GM12878 (cell line): Measurements from ENCODE around the gene NCAM1. TPM values are rescaled to one million over a fixed set of nuclear protein-coding genes. Genes with fewer than 3 reads are reported as not detected.

ENCODE experiments used
- ATAC-seq: fragments of 200-7000 bp; cut with Tn5 transposase; 3 replicates; pipeline ENCODE4 v1.9.1; 2020; ENCODE audit warnings: mild to moderate bottlenecking, moderate library complexity
- BruUV-seq: library from RNA; stranded (reverse); fragments of 400-500 nt; replicated peaks from 2 replicates; lab custom pipeline; 2021; lab: Mats Ljungman, UMichigan
- CTCF ChIA-PET: fragments of 300-600 bp; sonication (Branson Sonifier 250); formaldehyde crosslinking; extraction: SDS; loops from one replicate; lab custom pipeline; 2021; ENCODE audit warnings: inconsistent platforms; lab: Yijun Ruan, JAX
- POLR2A ChIA-PET: fragments of 350-600 bp; formaldehyde crosslinking; extraction: SDS; loops from one replicate; lab custom pipeline; 2021; ENCODE audit warnings: inconsistent platforms; lab: Charles Lee
- RAD21 ChIA-PET: fragments of 300-600 bp; sonication (Branson Sonifier 250); formaldehyde crosslinking; loops from one replicate; lab custom pipeline; 2023; ENCODE audit warnings: antibody characterized with exemption; ENCODE audit not compliant: unreplicated experiment; lab: Charles Lee
- SMC1A ChIA-PET: fragments of 300-600 bp; sonication (Branson Sonifier 250); formaldehyde crosslinking; loops from one replicate; lab custom pipeline; 2023; ENCODE audit not compliant: unreplicated experiment, uncharacterized antibody; lab: Charles Lee
- DNase-seq: peaks from one replicate; pipeline ENCODE4 v3.0.0-alpha.2; 2011; ENCODE audit warnings: low read depth, low spot score
- FAIRE-seq: peaks from 3 replicates; lab custom pipeline; 2011; peaks lifted over from hg19 to GRCh38; lab: Jason Lieb, UNC
- H2AFZ ChIP-seq: 2 replicates; pipeline ENCODE4 v1.6.0; 2011; ENCODE audit warnings: low read depth, low read length, control low read depth; ENCODE audit not compliant: control insufficient read depth
- H3K27ac ChIP-seq: 2 replicates; pipeline ENCODE4 v1.5.1; 2011; ENCODE audit warnings: control low read depth; ENCODE audit not compliant: control insufficient read depth, insufficient read depth
- H3K27me3 ChIP-seq, 2 experiments: replicated peaks in 1 of 2; 2 replicates each; pipeline versions ENCODE4 v1.6.0 to v1.6.1; 2011; ENCODE audit warnings: low read length in 1 of 2; ENCODE audit not compliant: control insufficient read depth in 2 of 2, insufficient read depth in 2 of 2
- H3K36me3 ChIP-seq, 2 experiments: 2 replicates each; pipeline ENCODE4 v1.5.1; 2011; ENCODE audit warnings: low read length in 1 of 2; ENCODE audit not compliant: control insufficient read depth in 2 of 2, insufficient read depth in 2 of 2
- H3K4me1 ChIP-seq: 2 replicates; pipeline ENCODE4 v1.6.1; 2011; ENCODE audit warnings: mild to moderate bottlenecking, low read length, moderate library complexity, mixed read lengths; ENCODE audit not compliant: control insufficient read depth, insufficient read depth
- H3K4me2 ChIP-seq: 2 replicates; pipeline ENCODE4 v1.6.0; 2011; ENCODE audit warnings: control low read depth; ENCODE audit not compliant: control insufficient read depth, insufficient read depth
- H3K4me3 ChIP-seq: fragments of 200-600 bp; sonication (generic); 2 replicates; pipeline ENCODE4 v1.5.1; 2016
- H3K79me2 ChIP-seq: 2 replicates; pipeline ENCODE4 v1.6.0; 2011; ENCODE audit warnings: low read length; ENCODE audit not compliant: control insufficient read depth, insufficient read depth
- H3K9ac ChIP-seq: 2 replicates; pipeline ENCODE4 v1.8.0; 2011; ENCODE audit warnings: low read length, control low read depth, mixed read lengths; ENCODE audit not compliant: control insufficient read depth, insufficient read depth
- H3K9me3 ChIP-seq: replicated peaks from 3 replicates; pipeline ENCODE4 v1.5.1; 2011; ENCODE audit warnings: mild to moderate bottlenecking, low read length; ENCODE audit not compliant: control insufficient read depth, insufficient read depth
- H4K20me1 ChIP-seq: 2 replicates; pipeline ENCODE4 v1.6.0; 2011; ENCODE audit not compliant: control insufficient read depth, insufficient read depth
- GABPA ChIP-seq: IDR thresholded peaks from 2 replicates; pipeline ENCODE4 v1.6.1; 2014; ENCODE audit warnings: antibody characterized with exemption, low read depth, mild to moderate bottlenecking, inconsistent platforms
- JUND ChIP-seq: IDR thresholded peaks from 2 replicates; pipeline ENCODE4 v1.6.1; 2012; ENCODE audit warnings: low read depth, mild to moderate bottlenecking, low read length, improper control_type of control experiment, moderate library complexity
- KAT2A ChIP-seq: conservative IDR thresholded peaks from 2 replicates; pipeline ENCODE4 v1.6.1; 2011; ENCODE audit warnings: low read depth, low read length; ENCODE audit not compliant: control insufficient read depth
- TBL1XR1 ChIP-seq: IDR thresholded peaks from 2 replicates; pipeline ENCODE4 v1.6.1; 2012; ENCODE audit warnings: low read depth, low read length, improper control_type of control experiment
- WGBS: methylation state at CpG from one replicate; pipeline ENCODE4 v1.1.6; 2016; ENCODE audit warnings: low lambda C conversion rate; ENCODE audit not compliant: insufficient replicate concordance, insufficient coverage; ENCODE audit errors: missing lambda C conversion rate; 5-methylcytosine and 5-hydroxymethylcytosine counted together
- in situ Hi-C: fragments of 300-500 bp; cut with MboI; formaldehyde crosslinking; loops from 9 replicates; pipeline ENCODE4 v1.14.3; 2018; ENCODE audit warnings: mixed read lengths
- intact Hi-C: fragments of 100-400 bp; cut with micrococcal nuclease; formaldehyde crosslinking; loops from one replicate; pipeline ENCODE4 v1.14.2; 2022; ENCODE audit not compliant: unreplicated experiment
- polyA plus RNA-seq, 11 experiments: library from polyadenylated mRNA; depleted of rRNA in 4 of 11; unstranded in 6 of 11; stranded (reverse) in 5 of 11; fragments of >200 nt; fragmentation: Nextera tagmentation in 4 of 11; fragmentation: Illumina TruSeq in 1 of 11; extraction: Ambion mirVana in 4 of 11; extraction: Trizol in 1 of 11; gene quantifications; 1 replicate in 1 of 11; 2 replicates in 10 of 11; pipeline versions ENCODE4 v1.2.1 to v1.2.3, GENCODE V29; 2011 to 2016; ENCODE audit warnings: inconsistent platforms in 2 of 11, missing spikeins in 2 of 11, low read depth in 1 of 11
- total RNA-seq, 4 experiments: library from RNA; depleted of rRNA in 3 of 4; stranded (reverse); fragments of >200 nt in 3 of 4; fragmentation: Illumina TruSeq in 1 of 4; extraction: Trizol in 1 of 4; gene quantifications; 2 replicates each; pipeline versions ENCODE4 v1.2.1 to v1.2.3, GENCODE V29; 2013 to 2021
- TF ChIP-seq, protein P1 (sequence below): fragments of 450-650 bp; conservative IDR thresholded peaks from 2 replicates; pipeline ENCODE4 v1.6.1; 2017; ENCODE audit warnings: mild to moderate bottlenecking, moderate library complexity

NCAM1 gene
- total and polyA plus RNA-seq, 10 of the 15 experiments (the other 5 are each of a cell fraction or from before 2014, with no cell fraction given): 0.10 to 0.23 (median 0.11) TPM; not detected in 7

DNA sequence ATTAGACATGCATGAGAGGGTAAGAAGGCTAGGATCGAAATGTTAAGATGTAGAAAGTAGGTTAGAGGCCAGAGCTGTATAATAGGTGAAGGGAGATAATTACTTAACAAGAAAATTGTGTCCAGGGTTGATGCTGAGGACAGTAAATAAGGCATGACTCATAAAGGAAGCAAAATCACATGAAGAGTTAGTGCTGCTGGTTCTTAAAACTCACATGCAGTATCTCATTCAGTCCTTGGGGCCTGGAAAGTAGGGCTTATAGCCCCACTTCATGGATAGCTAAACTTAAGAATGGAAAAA, 130.2 kb downstream of the NCAM1 start:
- in situ Hi-C loops: no loop called here
- no peak for FAIRE-seq

DNA sequence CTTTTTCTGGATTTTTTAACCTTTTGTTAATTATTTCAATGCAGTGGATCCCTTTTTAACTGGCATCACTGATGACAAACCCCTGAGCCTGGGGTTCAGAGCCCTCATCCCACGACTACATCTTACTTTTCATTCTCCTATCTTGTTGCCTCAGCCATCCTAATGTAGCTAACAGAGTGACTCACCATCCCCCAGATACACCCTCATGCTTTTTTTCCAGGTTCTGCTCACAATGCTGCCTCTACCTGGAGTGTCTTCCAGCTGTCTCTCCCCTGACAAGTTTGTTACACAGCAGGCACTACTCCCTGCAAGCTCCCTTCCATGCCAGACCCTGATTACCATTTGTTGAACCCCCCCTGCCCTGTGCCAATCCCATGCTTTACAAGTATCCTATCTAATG, 135.4 kb downstream of the NCAM1 start:
- DNase-seq (no peak), ATAC-seq (no peak), FAIRE-seq (no peak)
- SMC1A ChIA-PET: no interaction called here
- intact Hi-C loops: no loop called here
- Histone ChIP-seq H3K4me1 (no peaks in the 10 kb centered on the region), H4K20me1 (no peaks in the 10 kb centered on the region), H3K27ac (no peak overlapping the region), H3K27me3 (no peaks in the 10 kb centered on the region; a peak in 3 of 4 replicates), H3K4me2 (no peak overlapping the region), H3K9me3 (no peaks in the 10 kb centered on the region), H3K9ac (no peak overlapping the region), H3K36me3 (no peaks in the 10 kb centered on the region), H3K79me2 (no peaks in the 10 kb centered on the region), H2AFZ (no peak overlapping the region), H3K4me3 (no peak overlapping the region)
- CTCF ChIA-PET: no interaction called here
- 0% methylated on average over 1 of the region's 1 CpG for WGBS
- no TSS peak for BruUV-seq
- POLR2A ChIA-PET: no interaction called here
- in situ Hi-C loops: no loop called here
- RAD21 ChIA-PET: interaction anchor here (0.7 kb wide), 1 partner anchor 136 kb away, joined by 3 read pairs; no protein-coding TSS in a partner anchor
- TF ChIP-seq, protein P1, sequence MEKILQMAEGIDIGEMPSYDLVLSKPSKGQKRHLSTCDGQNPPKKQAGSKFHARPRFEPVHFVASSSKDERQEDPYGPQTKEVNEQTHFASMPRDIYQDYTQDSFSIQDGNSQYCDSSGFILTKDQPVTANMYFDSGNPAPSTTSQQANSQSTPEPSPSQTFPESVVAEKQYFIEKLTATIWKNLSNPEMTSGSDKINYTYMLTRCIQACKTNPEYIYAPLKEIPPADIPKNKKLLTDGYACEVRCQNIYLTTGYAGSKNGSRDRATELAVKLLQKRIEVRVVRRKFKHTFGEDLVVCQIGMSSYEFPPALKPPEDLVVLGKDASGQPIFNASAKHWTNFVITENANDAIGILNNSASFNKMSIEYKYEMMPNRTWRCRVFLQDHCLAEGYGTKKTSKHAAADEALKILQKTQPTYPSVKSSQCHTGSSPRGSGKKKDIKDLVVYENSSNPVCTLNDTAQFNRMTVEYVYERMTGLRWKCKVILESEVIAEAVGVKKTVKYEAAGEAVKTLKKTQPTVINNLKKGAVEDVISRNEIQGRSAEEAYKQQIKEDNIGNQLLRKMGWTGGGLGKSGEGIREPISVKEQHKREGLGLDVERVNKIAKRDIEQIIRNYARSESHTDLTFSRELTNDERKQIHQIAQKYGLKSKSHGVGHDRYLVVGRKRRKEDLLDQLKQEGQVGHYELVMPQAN: no peak
- TF ChIP-seq KAT2A: no peak
- TF ChIP-seq TBL1XR1: no peak

More for the DNA sequence above, 130.2 kb downstream of the NCAM1 start:
- RAD21 ChIA-PET: no interaction called here
- intact Hi-C loops: no loop called here
- H3K4me2 ChIP-seq: no peak overlapping the region
- no peak overlapping the region for H3K9ac ChIP-seq
- H3K36me3 ChIP-seq: no peaks in the 10 kb centered on the region
- no peak overlapping the region for H2AFZ ChIP-seq
- no peaks in the 10 kb centered on the region for H3K4me1 ChIP-seq
- TF ChIP-seq JUND (no peak), GABPA (no peak)
- TF ChIP-seq, all 136 proteins: peak for 0
- no peak overlapping the region for H3K27ac ChIP-seq
- H3K9me3 ChIP-seq: no peaks in the 10 kb centered on the region
- ATAC-seq (no peak), DNase-seq (no peak)
- BruUV-seq: no TSS peak
- ChIA-PET POLR2A (no interaction called here), SMC1A (interaction anchor here (0.9 kb wide), 1 partner anchor 37 kb away, joined by 4 read pairs; no protein-coding TSS in a partner anchor), CTCF (no interaction called here)
- H3K27me3 ChIP-seq: no peaks in the 10 kb centered on the region; a peak in 2 of 4 replicates
- 0% methylated on average over 1 of the region's 1 CpG for WGBS
- H3K4me3 ChIP-seq: no peak overlapping the region
- H3K79me2 ChIP-seq: no peaks in the 10 kb centered on the region
- H4K20me1 ChIP-seq: no peaks in the 10 kb centered on the region
